ENCODE measurements around the gene PUSL1.

GRCh38 chr1:1302951-1303509, 5.4 kb upstream of the PUSL1 start:
- TF ChIP-seq POLR2AphosphoS5 (IDR thresholded peaks at IDR 0.05; ENCODE audit: low read depth, low read length) (no peak), POLR2A (IDR thresholded peaks at IDR 0.05; ENCODE audit: low read depth, low read length) (no peak)
